HEK293T (cell line): ENCODE data around the gene BSCL2.

Experiments used
- ARNT ChIP-seq: fragments of 450-650 bp; IDR thresholded peaks from 2 replicates; pipeline ENCODE4 v1.6.1; 2017; ENCODE audit warnings: mild to moderate bottlenecking
- FOXM1 ChIP-seq: fragments of 450-650 bp; IDR thresholded peaks from 2 replicates; pipeline ENCODE4 v1.6.1; 2017; ENCODE audit warnings: mild to moderate bottlenecking, borderline replicate concordance
- HDGF ChIP-seq: fragments of 450-650 bp; IDR thresholded peaks from 2 replicates; pipeline ENCODE4 v1.6.1; 2017; ENCODE audit warnings: antibody characterized with exemption, borderline replicate concordance
- L3MBTL2 ChIP-seq: fragments of 450-650 bp; conservative IDR thresholded peaks from 2 replicates; pipeline ENCODE4 v1.6.1; 2016; ENCODE audit warnings: mild to moderate bottlenecking
- PKNOX1 ChIP-seq: fragments of 450-650 bp; IDR thresholded peaks from 2 replicates; pipeline ENCODE4 v1.6.1; 2016
- TARDBP ChIP-seq: fragments of 450-650 bp; IDR thresholded peaks from 2 replicates; pipeline ENCODE4 v1.6.1; 2016

DNA sequence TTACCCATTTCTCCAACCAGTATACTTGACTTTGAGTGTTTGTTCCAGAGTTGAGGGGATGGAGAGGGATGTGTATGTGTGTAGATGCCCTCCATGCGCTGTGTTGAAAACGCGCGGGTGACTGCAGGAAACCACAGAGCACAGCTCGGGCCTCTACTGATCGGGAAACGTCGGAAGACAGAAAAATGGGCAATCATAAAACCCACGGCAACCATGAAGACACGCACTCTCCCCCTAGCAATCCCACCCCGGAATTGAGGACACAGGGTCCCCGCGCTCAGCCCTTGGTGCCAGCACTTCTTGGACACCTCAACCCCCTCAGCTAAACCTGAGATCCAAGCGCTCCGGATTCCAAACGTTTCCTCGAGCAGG lies 36.0 kb downstream of the BSCL2 start:
- TF ChIP-seq FOXM1 = no peak
- no peak for TF ChIP-seq HDGF
- no peak; the same call in 1 of the 2 replicates for TF ChIP-seq L3MBTL2
- TF ChIP-seq ARNT = no peak
- no peak for TF ChIP-seq PKNOX1
- no peak for TF ChIP-seq TARDBP
